Large intestine (tissue), 3 donors: ENCODE results near the gene NCAM2. TPM values are rescaled to one million over a fixed set of nuclear protein-coding genes. Genes with fewer than 3 reads are reported as not detected.

ENCODE experiments used
- DNase-seq, 2 donors: peaks; one replicate each; pipeline versions ENCODE4 v3.0.0 to v3.0.0-alpha.2; 2013
- H3K27ac ChIP-seq: one replicate; pipeline ENCODE4 v1.5.1; 2013; ENCODE audit warnings: low read length
- H3K27me3 ChIP-seq: 2 replicates; pipeline ENCODE4 v1.6.1; 2013; ENCODE audit warnings: low read length; ENCODE audit not compliant: control insufficient read depth, insufficient read depth
- H3K36me3 ChIP-seq: 2 replicates; pipeline ENCODE4 v1.6.1; 2013; ENCODE audit warnings: low read length; ENCODE audit not compliant: control insufficient read depth, insufficient read depth
- H3K4me1 ChIP-seq: one replicate; pipeline ENCODE4 v1.6.1; 2013; ENCODE audit warnings: low read length; ENCODE audit not compliant: control insufficient read depth, insufficient read depth
- H3K4me3 ChIP-seq: one replicate; pipeline ENCODE4 v1.5.1; 2013; ENCODE audit warnings: low read length
- H3K9me3 ChIP-seq: one replicate; pipeline ENCODE4 v1.6.1; 2013; ENCODE audit warnings: mild to moderate bottlenecking, low read depth, low read length, moderate library complexity; ENCODE audit not compliant: control insufficient read depth
- WGBS: methylation state at CpG from one replicate; pipeline ENCODE4 v1.1.5; 2013; ENCODE audit warnings: low lambda C conversion rate; ENCODE audit not compliant: insufficient coverage; 5-methylcytosine and 5-hydroxymethylcytosine counted together
- polyA plus RNA-seq: library from polyadenylated mRNA; unstranded; fragments of 120-200 nt; gene quantifications from one replicate; pipeline ENCODE4 v1.2.1, GENCODE V29; 2013

Gene NCAM2
- polyA plus RNA-seq, 1 donor = 7.7 TPM

DNA sequence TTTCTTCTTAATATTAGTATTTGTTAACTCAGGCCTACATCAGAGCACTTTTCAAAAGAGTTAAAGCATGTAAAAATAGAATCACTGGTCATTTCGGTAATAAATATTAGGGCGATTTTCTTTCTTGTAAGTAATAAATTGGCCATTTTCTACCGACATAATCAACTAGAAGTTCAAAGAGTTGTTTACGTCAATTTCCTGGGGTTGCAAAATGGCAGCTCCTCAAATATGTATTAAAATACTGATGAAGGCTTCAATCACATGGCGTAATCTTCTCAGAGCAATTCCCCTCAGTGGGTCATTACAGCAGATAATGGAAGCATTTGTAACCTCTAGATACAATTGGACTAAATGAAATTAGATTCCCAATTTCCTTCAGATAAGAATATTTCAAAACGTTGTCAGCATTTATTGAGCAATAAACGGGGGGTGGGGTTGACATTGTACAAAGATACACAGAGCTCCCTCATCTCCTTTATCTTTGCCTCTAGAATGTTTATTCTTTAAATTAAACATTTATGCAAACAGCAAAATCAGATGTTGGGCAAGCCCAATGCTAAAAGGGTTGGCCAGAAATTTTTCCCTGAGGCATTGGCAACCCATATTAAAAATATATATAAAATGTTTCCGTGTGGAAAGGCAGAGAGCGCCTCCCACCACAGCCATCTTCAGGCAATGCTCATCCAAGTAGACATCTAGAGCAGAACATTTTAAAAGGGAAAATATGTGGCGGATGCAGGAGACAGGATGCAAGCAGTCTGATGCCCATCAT, 240.6 kb downstream of the NCAM2 start:
- Histone ChIP-seq H3K27ac (no peak overlapping the region), H3K27me3 (no peaks in the 10 kb centered on the region), H3K36me3 (no peaks in the 10 kb centered on the region), H3K9me3 (no peaks in the 10 kb centered on the region), H3K4me3 (no peak overlapping the region), H3K4me1 (no peaks in the 10 kb centered on the region)
- no peak for DNase-seq
- 64% methylated on average over 3 of the region's 10 CpGs for WGBS

GRCh38 chr21:21241391-21241790, 243.2 kb downstream of the NCAM2 start:
- H3K36me3 ChIP-seq = no peaks in the 10 kb centered on the region
- no peaks in the 10 kb centered on the region for H3K27me3 ChIP-seq
- no peaks in the 10 kb centered on the region for H3K4me1 ChIP-seq
- H3K4me3 ChIP-seq = no peak overlapping the region
- DNase-seq = no peak
- H3K27ac ChIP-seq = no peak overlapping the region
- H3K9me3 ChIP-seq = no peaks in the 10 kb centered on the region

GRCh38 chr21:21246007-21246406, 247.8 kb downstream of the NCAM2 start:
- no peak overlapping the region for H3K27ac ChIP-seq
- H3K27me3 ChIP-seq = no peaks in the 10 kb centered on the region
- H3K4me3 ChIP-seq = no peak overlapping the region
- 83% methylated on average over 1 of the region's 3 CpGs for WGBS
- no peaks in the 10 kb centered on the region for H3K9me3 ChIP-seq
- DNase-seq = no peak
- H3K4me1 ChIP-seq = no peaks in the 10 kb centered on the region
- no peaks in the 10 kb centered on the region for H3K36me3 ChIP-seq

- DNase-seq = no peak
- Histone ChIP-seq H3K4me3 (no peak overlapping the region), H3K9me3 (no peaks in the 10 kb centered on the region), H3K27ac (no peak overlapping the region), H3K4me1 (no peaks in the 10 kb centered on the region), H3K36me3 (no peaks in the 10 kb centered on the region), H3K27me3 (no peaks in the 10 kb centered on the region)
- 17% methylated on average over 1 of the region's 1 CpG for WGBS
These were observed 249.2 kb downstream of the NCAM2 start for GRCh38 chr21:21247424-21247823.

DNA sequence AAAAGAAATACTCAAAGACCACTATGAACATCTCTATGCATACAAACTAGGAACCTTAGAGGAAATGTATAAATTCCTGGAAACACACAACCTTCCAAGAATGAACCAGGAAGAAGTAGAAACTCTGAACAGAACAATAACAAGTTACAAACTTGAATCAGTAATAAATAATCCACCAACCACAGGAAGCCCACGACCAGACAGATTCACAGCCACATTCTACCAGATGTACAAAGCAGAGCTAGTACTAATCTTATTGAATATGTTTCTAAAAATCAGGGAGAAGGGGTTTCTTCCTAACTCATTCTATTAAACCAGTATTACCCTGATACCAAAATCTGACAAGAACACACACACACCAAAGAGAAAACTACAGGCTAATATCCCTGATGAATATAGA, 263.8 kb downstream of the NCAM2 start:
- no CpG with 5 or more reads among the region's 1 CpG for WGBS
- Histone ChIP-seq H3K27ac (no peak overlapping the region), H3K27me3 (no peaks in the 10 kb centered on the region), H3K4me1 (no peaks in the 10 kb centered on the region), H3K36me3 (no peaks in the 10 kb centered on the region), H3K4me3 (no peak overlapping the region), H3K9me3 (peaks cover 4% of the 10 kb centered on the region)
- no peak for DNase-seq

GRCh38 chr21:21268061-21268471, 269.9 kb downstream of the NCAM2 start:
- Histone ChIP-seq H3K36me3 (no peaks in the 10 kb centered on the region), H3K27me3 (no peaks in the 10 kb centered on the region), H3K9me3 (no peaks in the 10 kb centered on the region), H3K4me1 (no peaks in the 10 kb centered on the region), H3K4me3 (no peak overlapping the region), H3K27ac (no peak overlapping the region)
- no CpG with 5 or more reads among the region's 6 CpGs for WGBS
- no peak for DNase-seq

DNA sequence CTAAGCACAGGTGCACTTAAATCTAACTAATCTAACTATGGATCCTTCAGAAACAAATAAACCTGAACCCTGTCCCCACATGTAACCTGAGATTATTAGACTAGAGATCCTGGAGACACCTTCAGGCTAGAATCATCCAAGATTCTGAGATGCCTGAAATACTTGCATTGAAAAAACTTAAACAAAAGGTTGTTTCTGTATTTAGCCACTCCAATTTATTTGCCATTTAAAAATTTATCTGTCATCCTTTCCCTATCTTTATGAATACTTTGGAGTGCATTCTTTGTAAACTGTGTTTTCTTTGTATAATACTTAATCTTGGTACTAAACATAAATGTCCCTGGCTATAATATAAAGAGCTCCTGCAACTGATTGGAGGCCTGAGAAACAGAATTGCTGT, 270.7 kb downstream of the NCAM2 start:
- Histone ChIP-seq H3K27ac (no peak overlapping the region), H3K4me1 (no peaks in the 10 kb centered on the region), H3K9me3 (no peaks in the 10 kb centered on the region), H3K27me3 (no peaks in the 10 kb centered on the region), H3K4me3 (no peak overlapping the region), H3K36me3 (no peaks in the 10 kb centered on the region)
- DNase-seq = no peak

GRCh38 chr21:21279193-21279901, 281.1 kb downstream of the NCAM2 start:
- H3K36me3 ChIP-seq = no peaks in the 10 kb centered on the region
- no peak for DNase-seq
- H3K27ac ChIP-seq = no peak overlapping the region
- WGBS = no CpG with 5 or more reads among the region's 13 CpGs
- H3K9me3 ChIP-seq = no peaks in the 10 kb centered on the region
- no peaks in the 10 kb centered on the region for H3K27me3 ChIP-seq
- no peak overlapping the region for H3K4me3 ChIP-seq
- H3K4me1 ChIP-seq = no peaks in the 10 kb centered on the region

DNA sequence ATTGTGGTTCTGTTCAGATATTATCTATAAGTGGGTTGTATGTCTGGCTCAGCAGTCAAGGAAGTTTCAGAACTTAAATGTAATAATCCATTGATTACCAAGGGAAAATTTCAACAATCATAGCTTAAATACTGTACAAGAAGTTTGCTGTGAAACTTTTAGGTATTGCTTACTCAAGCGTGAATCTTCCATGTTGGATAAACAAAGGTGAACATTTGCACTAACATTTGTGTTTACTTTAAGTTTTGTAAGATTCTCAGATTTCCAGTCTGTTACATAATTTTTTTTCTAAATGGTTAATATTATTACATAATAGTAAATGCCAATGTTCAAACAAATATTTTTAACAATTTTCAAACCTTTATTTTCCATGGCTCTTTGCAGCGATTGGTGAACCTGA, 285.6 kb downstream of the NCAM2 start:
- no peaks in the 10 kb centered on the region for H3K36me3 ChIP-seq
- 100% methylated on average over 1 of the region's 2 CpGs for WGBS
- DNase-seq = no peak

DNA sequence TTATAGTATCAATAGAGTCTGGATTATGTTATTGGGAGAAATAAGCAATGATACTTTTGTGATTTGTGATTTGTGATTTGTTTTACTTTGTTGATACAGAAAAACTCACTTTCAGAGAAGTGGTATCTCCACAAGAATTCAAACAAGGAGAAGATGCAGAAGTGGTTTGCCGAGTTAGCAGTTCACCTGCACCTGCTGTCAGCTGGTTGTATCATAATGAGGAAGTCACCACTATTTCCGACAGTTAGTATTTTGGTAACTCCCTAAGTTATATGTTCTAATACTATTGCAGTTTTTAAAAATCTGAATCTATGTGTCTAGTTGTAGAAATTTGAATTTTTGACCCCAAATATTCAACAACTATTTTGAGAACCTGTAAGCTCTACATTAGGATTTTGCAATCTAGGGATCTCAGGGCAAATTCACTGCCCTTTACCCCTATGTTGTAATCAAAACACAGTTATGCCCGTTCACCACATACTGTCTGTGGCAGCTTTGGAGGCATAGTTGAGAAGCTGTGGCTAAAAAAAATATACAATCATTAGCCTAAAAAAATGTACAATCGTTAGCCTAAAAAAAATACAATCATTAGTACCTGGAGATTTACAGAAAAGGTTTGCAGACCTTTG, 288.1 kb downstream of the NCAM2 start:
- no peaks in the 10 kb centered on the region for H3K27me3 ChIP-seq
- DNase-seq = no peak
- no peaks in the 10 kb centered on the region for H3K4me1 ChIP-seq
- H3K27ac ChIP-seq = no peak overlapping the region
- 90% methylated on average over 2 of the region's 4 CpGs for WGBS
- no peaks in the 10 kb centered on the region for H3K36me3 ChIP-seq
- no peaks in the 10 kb centered on the region for H3K9me3 ChIP-seq
- H3K4me3 ChIP-seq = no peak overlapping the region

More for the DNA sequence above, 285.6 kb downstream of the NCAM2 start:
- H3K9me3 ChIP-seq = no peaks in the 10 kb centered on the region
- no peaks in the 10 kb centered on the region for H3K4me1 ChIP-seq
- H3K27ac ChIP-seq = no peak overlapping the region
- H3K4me3 ChIP-seq = no peak overlapping the region
- H3K27me3 ChIP-seq = no peaks in the 10 kb centered on the region
